Esophagus squamous epithelium (tissue), 5 donors: ENCODE data around the gene MYLK2. TPM values are rescaled to one million over a fixed set of nuclear protein-coding genes. Genes with fewer than 3 reads are reported as not detected.

Source experiments
- DNase-seq: peaks from one replicate; lab custom pipeline; 2025; lab: John Stamatoyannopoulos, UW
- H3K27ac ChIP-seq, 4 donors: fragments of 200-600 bp; sonication (generic); one replicate each; pipeline ENCODE4 v1.5.1; 2016 to 2019; ENCODE audit warnings: mild to moderate bottlenecking in 1 of 4
- H3K27me3 ChIP-seq, 4 donors: fragments of 200-600 bp; sonication (generic); 1 replicate in 3 of 4; 2 replicates in 1 of 4; pipeline versions ENCODE4 v1.5.1 to v1.6.0; 2017 to 2021; ENCODE audit warnings: antibody characterized with exemption in 1 of 4
- H3K36me3 ChIP-seq, 3 donors: fragments of 200-600 bp; sonication (generic); one replicate each; pipeline ENCODE4 v1.5.1; 2016 to 2019
- H3K4me1 ChIP-seq, 3 donors: fragments of 200-600 bp; sonication (generic); one replicate each; pipeline ENCODE4 v1.5.1; 2017 to 2019
- H3K4me3 ChIP-seq, 4 donors: fragments of 200-600 bp; sonication (generic); 1 replicate in 3 of 4; 2 replicates in 1 of 4; pipeline ENCODE4 v1.5.1; 2016 to 2019; ENCODE audit warnings: mild to moderate bottlenecking in 2 of 4, moderate library complexity in 1 of 4
- H3K9me3 ChIP-seq, 3 donors: fragments of 200-600 bp; sonication (generic); one replicate each; pipeline ENCODE4 v1.5.1; 2016 to 2019
- POLR2A ChIP-seq, 4 donors: fragments of 450-650 bp; IDR thresholded peaks; one replicate each; pipeline ENCODE4 v1.6.1; 2017; ENCODE audit warnings: antibody characterized with exemption in 4 of 4, mild to moderate bottlenecking in 4 of 4, moderate library complexity in 3 of 4
- WGBS, 2 donors: methylation state at CpG; one replicate each; pipeline ENCODE4 v1.1.5; 2018; 5-methylcytosine and 5-hydroxymethylcytosine counted together
- intact Hi-C: fragments of 100-400 bp; cut with DNase I; formaldehyde crosslinking; loops from one replicate; pipeline ENCODE4 v1.15.0; 2022
- total RNA-seq, 4 donors: library from RNA; depleted of rRNA; stranded (reverse); fragments of >200 nt; gene quantifications; one replicate each; pipeline ENCODE4 v1.1.0, GENCODE V29; 2016
- TF ChIP-seq, protein P1 (sequence below), 6 experiments: fragments of 450-650 bp in 4 of 6; fragments of 200-600 bp in 2 of 6; sonication (generic) in 2 of 6; IDR thresholded peaks; one replicate each; pipeline ENCODE4 v1.5.1; 2016 to 2019; ENCODE audit warnings: antibody characterized with exemption in 6 of 6, mild to moderate bottlenecking in 4 of 6, moderate library complexity in 4 of 6
- donor health status: DM: yes; HTN: yes; CAD: no.

MYLK2 gene
- total RNA-seq, 4 donors from 2014 or later = 0.38 TPM; not detected in 3

DNA sequence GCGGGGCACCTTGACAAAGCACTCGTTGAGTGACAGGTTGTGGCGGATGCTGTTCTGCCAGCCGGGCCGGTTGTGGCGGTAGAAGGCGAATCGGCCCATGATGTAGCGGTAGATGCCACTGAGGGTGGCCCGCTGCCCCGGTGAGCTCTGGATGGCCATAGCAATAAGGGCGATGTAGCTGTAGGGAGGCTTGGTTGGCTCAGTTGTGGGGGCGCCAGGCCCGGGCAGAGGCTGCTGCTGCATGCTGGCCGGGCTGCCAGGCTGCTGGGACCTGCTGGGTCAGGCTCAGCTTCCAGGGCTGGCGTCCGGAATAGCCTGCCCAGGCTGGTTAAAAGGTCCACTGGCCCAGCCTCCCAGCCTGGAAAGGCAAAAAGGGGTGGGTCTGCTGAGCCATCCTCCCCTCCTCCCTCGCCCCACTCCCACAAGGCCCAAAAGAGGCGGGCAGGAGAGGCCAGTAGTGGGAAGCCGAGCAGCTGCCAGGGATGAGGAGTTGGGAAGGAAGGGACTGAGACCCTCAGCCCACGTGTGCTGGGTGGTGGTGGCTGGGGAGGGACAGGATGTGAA, 26.2 kb downstream of the MYLK2 start, which contains the start of gene FOXS1:
TSS of gene FOXS1 (minus strand) at position 305 of the 564 bp plus-strand sequence. CDS start at position 243, 62 bp downstream.
- Histone ChIP-seq H3K27ac (peak within 1 kb of the TSS in 3 of 4 donors; percentile 20 to 61 (median 55)), H3K4me1 (peaks cover 0 to 48% (median 13%) of the 10 kb centered on the region in 3 donors), H3K9me3 (no peaks in the 10 kb centered on the region), H3K27me3 (peaks cover 0 to 47% (median 0%) of the 10 kb centered on the region in 4 donors), H3K36me3 (no peaks in the 10 kb centered on the region), H3K4me3 (peak within 1 kb of the TSS in 3 of 4 donors; percentile 9 to 42 (median 27))
- WGBS, 2 donors = 31 to 38% methylated on average over 2 to 10 of the region's 21 CpGs
- no peak for DNase-seq
- intact Hi-C loops = no loop called here
- TF ChIP-seq POLR2A (IDR thresholded peaks at IDR 0.05) = no peak
- TF ChIP-seq, protein P1, sequence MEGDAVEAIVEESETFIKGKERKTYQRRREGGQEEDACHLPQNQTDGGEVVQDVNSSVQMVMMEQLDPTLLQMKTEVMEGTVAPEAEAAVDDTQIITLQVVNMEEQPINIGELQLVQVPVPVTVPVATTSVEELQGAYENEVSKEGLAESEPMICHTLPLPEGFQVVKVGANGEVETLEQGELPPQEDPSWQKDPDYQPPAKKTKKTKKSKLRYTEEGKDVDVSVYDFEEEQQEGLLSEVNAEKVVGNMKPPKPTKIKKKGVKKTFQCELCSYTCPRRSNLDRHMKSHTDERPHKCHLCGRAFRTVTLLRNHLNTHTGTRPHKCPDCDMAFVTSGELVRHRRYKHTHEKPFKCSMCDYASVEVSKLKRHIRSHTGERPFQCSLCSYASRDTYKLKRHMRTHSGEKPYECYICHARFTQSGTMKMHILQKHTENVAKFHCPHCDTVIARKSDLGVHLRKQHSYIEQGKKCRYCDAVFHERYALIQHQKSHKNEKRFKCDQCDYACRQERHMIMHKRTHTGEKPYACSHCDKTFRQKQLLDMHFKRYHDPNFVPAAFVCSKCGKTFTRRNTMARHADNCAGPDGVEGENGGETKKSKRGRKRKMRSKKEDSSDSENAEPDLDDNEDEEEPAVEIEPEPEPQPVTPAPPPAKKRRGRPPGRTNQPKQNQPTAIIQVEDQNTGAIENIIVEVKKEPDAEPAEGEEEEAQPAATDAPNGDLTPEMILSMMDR (IDR thresholded peaks at IDR 0.05) = no peak

DNA sequence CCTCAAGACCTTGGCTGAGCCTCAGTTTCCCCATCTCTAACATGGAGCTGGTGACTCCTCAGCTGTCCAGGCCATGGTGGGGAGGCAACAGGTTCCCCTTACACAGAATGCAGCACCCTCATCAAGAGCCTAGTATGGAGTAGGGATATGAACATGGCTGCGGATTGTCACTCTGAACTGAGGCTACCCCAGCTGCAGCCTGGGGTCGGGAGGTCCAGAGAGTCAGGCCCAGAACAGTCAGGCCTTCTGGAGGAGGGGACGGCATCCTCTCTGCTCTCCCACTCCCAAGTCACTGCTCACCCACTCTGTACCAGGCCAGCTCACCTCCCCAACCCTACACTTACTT, 27.6 kb downstream of the MYLK2 start:
- 86 to 100% methylated on average over 1 to 2 of the region's 3 CpGs for WGBS, 2 donors
- H3K4me1 ChIP-seq = peaks cover 0 to 59% (median 13%) of the 10 kb centered on the region in 3 donors
- H3K36me3 ChIP-seq = no peaks in the 10 kb centered on the region
- TF ChIP-seq, protein P1 (IDR thresholded peaks at IDR 0.05) = no peak
- TF ChIP-seq POLR2A (IDR thresholded peaks at IDR 0.05) = no peak
- no peak overlapping the region for H3K27ac ChIP-seq
- no peak for DNase-seq
- peaks cover 0 to 55% (median 0%) of the 10 kb centered on the region in 4 donors for H3K27me3 ChIP-seq
- H3K9me3 ChIP-seq = no peaks in the 10 kb centered on the region
- H3K4me3 ChIP-seq = no peak overlapping the region
- intact Hi-C loops = no loop called here

DNA sequence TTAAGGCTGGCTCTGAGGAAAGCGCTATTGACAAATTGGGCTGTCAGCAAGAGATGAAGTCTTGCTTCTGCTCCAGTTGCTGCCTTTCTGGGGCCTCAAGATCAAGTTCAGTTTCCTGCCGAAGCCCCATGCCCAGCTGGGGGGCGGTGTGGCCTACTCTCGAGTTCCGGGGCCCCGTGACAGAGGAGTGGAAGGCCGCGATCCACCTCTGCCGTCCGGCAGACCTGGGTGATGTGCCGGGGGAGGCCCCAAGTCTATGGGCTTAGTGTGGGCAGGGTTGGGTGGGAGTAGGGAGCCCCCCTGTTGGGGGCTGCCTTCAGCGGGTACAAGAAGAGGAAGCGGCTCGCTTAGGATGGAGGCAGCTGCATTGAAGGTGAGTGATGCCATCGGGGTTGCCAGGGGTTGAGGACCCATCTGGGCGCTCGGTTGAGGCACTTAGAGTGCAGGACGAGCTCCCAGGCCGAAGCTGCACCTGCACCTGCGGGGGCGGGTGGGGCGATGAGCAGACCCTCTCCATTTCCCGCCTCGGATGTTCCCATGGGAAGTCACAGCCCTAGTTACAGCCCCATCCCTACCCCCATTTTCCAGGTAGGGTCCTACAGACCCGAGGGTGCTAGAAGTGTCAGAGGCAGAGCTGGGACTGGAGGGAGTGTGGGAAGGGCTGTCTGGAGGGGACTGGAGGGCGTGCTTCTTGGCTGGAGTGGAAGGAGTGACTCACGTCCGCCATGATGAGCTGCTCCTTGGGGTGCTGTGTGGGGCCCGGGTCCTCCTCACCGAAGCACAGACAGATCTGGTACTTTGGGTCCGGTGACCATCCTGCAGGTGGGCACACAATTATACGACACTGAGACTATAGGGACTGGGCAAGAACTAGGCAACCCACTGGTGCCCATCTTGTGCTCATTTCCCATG, 29.2 kb downstream of the MYLK2 start:
- DNase-seq = no peak
- H3K4me3 ChIP-seq = no peak overlapping the region
- WGBS, 2 donors = 80 to 88% methylated on average over 20 to 24 of the region's 32 CpGs
- no peak for TF ChIP-seq POLR2A (IDR thresholded peaks at IDR 0.05)
- TF ChIP-seq, protein P1 (IDR thresholded peaks at IDR 0.05) = no peak
- no peaks in the 10 kb centered on the region for H3K36me3 ChIP-seq
- peaks cover 3 to 54% (median 13%) of the 10 kb centered on the region in 3 donors for H3K4me1 ChIP-seq
- no peaks in the 10 kb centered on the region for H3K9me3 ChIP-seq
- intact Hi-C loops = no loop called here
- H3K27ac ChIP-seq = no peak overlapping the region
- H3K27me3 ChIP-seq = peaks cover 0 to 64% (median 0%) of the 10 kb centered on the region in 4 donors

DNA sequence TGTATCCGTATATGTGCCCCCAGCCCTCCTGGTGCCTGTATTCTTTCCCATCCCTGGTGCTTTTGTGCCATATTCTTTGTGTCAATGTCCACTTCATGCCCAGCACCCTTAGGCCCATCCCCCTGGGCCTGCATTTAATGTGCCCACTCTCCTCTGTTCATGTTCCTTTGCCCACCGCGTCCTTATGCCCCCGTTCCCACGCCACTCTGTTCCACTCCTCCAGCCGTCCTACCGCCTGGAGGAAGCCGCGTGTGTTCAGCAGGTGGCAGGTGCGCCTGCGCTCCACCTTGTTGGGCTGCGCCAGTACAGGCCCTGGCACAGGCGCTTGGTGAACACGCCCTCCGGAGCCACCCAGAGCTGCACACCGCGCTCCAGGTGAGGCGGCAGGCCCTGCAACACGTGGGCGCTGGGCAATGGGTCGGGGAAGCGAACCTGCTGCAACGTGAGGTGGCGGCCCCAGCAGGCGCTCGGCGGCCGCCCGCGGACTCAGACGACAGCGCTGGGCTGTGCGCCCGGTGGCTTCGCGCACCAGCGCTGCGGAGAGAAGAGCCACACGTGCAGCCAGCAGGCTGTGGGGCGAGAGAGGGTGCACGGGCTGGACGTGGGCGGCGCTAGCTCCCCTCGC, 30.3 kb downstream of the MYLK2 start:
- intact Hi-C loops = no loop called here
- Histone ChIP-seq H3K36me3 (no peaks in the 10 kb centered on the region), H3K4me1 (peaks cover 3 to 51% (median 13%) of the 10 kb centered on the region in 3 donors), H3K27me3 (peaks cover 0 to 71% (median 0%) of the 10 kb centered on the region in 4 donors), H3K9me3 (no peaks in the 10 kb centered on the region), H3K4me3 (peak overlapping the region in 2 of 4 donors; percentile 16 to 29), H3K27ac (no peak overlapping the region)
- 13 to 23% methylated on average over 8 to 39 of the region's 45 CpGs for WGBS, 2 donors
- no peak for DNase-seq
- TF ChIP-seq, protein P1 (IDR thresholded peaks at IDR 0.05) = peak in 1 of 6 experiments; percentile 9
- TF ChIP-seq POLR2A (IDR thresholded peaks at IDR 0.05) = no peak
